DOHH2 (cell line): ENCODE data around the gene HMGN3.

Experiments
- CTCF ChIP-seq: fragments of 200-600 bp; sonication (generic); IDR thresholded peaks from one replicate; pipeline ENCODE4 v1.5.1; 2014; ENCODE audit warnings: antibody characterized with exemption, mild to moderate bottlenecking, low read depth, low read length; ENCODE audit not compliant: poor library complexity, severe bottlenecking
- EZH2phosphoT487 ChIP-seq: fragments of 200-600 bp; sonication (generic); IDR thresholded peaks from 2 replicates; pipeline ENCODE4 v1.6.1; 2017; ENCODE audit warnings: borderline replicate concordance, mild to moderate bottlenecking, antibody characterized with exemption, low read length, moderate library complexity, mixed read lengths

- TF ChIP-seq CTCF (no peak), EZH2phosphoT487 (no peak)
Observed at GRCh38 chr6:79203753-79204253, 30.7 kb downstream of the HMGN3 start.
